NCI-H748 (cell line): ENCODE data around the gene ABCB1.
"Not testable (repeated sequence)": the region's sequence is repeated elsewhere in the genome, so short reads cannot be mapped to it uniquely, and the experiment has no call there.

Experiments
- DNase-seq: peaks from one replicate; lab custom pipeline; 2025; ENCODE audit not compliant: unreplicated experiment; lab: John Stamatoyannopoulos, UW

The ABCB1 gene

DNA sequence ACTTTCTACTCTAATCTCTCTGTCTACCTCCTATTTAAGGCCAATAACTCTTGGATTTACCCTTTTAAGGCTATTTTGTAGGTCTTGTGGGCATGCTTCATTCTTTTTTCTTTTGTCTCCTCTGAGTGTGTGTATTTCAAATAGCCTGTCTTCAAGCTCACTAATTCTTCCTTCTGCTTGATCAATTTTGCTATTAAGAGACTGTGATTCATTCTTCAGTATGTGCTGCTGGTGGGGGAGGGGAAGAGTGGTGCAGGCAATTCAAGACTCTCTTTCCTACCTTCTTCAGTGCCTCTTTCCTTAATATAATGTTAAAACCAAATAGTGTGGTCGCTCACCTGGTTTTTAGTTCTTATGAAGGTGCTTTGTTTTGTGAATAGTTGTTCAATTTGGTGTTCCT is 20.0 kb downstream of the ABCB1 start:
- no peak for DNase-seq

- no peak for DNase-seq
Measured at GRCh38 chr7:87575521-87575920, 25.2 kb downstream of the ABCB1 start.

DNA sequence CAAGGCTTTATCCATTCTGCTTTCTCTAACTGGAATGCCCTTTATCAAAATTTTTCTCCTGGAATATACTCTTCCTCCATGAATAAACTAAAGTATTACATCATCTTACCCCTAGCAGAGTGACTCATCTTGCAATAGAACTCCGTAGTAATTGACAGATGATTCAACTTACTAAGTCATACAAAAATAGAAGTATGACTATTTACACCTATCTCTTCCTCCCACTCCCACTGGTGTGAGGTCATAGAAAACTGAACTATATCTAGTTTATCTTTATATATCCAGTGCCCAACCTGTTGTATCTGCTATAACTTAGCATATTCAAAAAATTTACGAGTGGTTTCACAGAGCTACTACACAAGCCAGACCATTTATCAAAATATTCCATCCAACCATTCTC is 26.1 kb downstream of the ABCB1 start:
- DNase-seq = no peak

DNA sequence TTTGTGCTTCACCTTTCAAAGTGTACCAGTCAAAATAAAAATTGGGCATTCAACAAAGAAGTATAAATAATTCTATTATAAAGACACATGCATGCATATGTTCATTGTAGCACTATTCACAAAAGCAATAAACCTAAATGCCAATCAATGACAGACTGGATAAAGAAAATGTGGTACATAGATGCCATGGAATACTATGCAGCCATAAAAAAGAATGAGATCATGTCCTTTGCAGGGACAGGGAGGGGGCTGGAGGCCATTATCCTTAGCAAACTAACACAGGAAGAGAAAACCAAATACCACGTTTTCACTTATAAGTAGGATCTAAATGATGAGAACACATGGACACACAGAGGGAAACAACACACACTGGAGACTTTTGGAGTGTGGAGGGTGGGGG is 28.2 kb downstream of the ABCB1 start:
- DNase-seq = not testable (repeated sequence)

GRCh38 chr7:87570178-87570577 is 30.5 kb downstream of the ABCB1 start:
- no peak for DNase-seq

DNA sequence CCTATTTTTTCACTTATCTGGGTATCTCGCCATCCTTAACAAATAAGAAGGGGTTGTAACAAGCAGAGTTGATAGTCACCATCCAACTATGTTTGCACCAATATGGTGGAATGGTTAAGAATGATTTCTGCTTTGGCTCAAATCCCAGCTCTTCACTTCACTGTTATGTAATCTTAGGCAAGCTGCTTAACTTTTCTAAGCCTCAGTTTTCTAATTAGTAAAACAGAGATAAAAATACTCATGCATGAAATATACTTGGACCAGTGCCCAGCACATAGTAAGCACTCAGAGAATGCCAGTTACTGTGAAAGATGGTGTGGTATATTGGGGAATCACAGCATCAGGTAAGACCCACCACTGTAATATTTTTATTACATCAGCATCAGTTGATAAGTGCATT is 33.6 kb downstream of the ABCB1 start:
- DNase-seq = no peak

DNA sequence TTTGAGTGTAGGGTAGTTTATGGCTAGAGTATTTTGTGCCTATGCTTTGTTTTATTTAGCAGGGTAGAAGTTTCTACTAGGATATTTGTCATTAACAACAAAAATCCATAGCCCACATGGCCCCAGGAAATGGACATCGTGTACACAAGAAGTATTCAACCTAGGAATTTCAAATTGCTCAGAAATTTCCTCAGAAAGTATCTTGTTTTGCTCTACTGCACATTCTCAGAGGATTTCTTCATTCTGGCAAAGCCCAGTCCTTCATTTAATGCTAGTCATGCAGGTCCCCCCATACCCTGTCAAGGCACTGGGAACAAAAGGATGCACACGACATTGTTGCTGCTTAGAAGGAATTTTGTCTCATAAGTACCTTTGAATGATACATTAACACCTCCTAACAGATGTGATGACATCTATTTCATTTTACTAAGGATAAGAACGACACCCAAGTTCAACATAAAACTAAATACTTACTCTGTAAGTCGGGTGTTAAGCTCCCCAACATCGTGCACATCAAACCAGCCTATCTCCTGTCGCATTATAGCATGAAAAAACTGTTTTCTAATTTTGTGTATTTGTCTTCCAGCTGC is 34.3 kb downstream of the ABCB1 start:
- DNase-seq = no peak

DNA sequence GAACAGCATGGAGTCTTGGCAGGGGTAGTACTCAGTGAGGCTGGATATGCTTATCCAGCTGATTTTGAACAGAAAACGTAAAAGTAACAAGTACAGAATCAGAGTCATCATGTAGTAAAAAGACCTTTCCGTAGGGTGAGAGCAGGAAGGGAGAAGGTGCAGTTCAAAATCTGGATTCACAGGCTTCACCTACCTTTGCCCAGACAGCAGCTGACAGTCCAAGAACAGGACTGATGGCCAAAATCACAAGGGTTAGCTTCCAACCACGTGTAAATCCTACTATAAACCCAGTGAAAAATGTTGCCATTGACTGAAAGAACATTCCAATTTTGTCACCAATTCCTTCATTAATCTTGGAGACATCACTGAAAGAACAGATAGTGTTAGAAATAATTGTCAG is 34.8 kb downstream of the ABCB1 start:
- DNase-seq = no peak

DNA sequence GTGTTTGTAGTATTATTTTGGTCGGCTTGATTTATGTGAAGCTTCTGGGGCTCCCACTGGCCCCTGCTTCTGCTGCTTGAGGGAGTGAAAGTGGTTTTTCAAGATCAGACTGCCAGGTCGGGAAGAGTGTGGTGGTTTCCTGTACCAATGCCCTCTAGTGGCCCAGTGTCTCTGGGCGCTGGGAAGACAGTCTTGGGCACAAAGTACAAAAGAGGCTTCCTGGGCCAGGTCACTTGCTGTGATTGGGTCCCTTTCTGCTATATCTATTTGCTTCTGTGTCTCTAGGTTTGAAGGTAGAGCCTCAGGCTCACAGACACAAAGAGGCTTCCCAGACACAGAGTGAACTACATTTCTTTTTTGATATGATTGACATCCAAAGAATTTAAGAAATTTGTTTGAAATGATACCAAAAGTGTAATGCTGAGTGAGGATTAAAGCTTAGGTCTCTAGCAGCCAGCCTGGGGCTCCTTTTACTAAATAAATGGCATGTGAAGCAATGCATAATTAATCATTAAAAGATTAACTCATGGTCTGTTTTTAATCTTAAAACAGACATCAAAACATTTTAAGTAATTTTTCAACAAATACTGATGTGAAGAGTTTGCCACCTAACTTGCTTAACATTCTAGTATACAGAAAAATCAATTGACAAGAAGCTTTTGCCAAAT is 36.3 kb downstream of the ABCB1 start:
- DNase-seq = peak; percentile 30

DNA sequence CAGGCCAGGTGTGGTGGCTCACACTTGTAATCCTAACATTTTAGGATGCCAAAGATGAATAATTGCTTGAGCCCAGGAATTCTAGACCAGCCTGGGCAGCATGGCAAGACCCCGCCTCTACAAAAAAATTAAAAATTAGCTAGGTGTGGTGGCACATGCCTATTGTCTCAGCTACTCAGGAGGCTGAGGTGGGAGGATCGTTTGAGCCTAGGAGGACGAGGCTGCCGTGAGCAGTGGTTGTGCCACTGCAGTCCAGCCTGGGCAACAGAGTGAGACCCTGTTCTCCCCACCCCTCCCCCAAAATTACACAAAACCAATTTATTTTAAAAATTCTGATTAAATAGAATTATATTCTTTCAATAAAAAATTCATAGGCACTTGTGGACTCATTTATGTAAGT is 39.0 kb downstream of the ABCB1 start:
- no peak for DNase-seq

DNA sequence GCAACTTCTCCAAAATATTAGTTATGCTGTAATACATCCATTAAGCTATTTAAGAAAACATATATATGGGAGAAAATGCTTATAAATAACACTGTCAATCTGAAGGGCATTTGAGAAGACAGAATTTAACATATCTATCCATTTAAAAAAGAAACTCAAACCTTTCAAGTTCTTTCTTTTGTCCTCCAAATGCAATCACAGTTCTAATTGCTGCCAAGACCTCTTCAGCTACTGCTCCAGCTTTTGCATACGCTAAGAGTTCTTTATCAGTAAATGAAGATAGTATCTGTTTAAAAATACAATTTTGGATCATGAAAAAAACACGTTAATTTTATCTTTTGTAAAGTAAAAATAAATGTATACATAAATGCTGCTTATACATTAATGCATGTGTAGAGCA is 39.6 kb downstream of the ABCB1 start:
- DNase-seq = no peak

DNA sequence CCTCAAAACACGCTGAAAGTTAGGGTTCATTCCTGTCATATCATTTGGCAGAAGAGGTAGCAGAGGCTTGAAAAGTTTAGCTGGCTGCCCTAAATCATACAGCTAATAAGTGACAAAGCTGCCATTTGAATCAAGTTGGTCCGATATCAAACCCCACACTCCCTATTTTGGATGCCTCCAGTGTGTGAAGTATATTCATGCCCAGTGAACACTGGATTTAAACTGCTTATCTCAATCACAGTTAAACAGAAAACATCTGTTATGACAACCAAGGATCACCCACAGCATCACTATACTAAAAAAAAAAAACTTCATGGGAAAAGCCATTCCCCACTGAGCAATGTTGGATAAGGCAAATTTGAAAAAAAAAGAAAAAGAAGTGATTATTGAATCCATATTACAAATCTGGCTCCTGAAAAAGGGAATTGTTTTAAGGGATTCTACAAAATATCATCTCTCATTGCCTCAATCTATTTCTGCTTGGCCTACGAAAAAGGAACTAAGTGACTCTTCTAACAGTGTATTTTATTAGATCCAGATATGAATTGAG is 48.3 kb downstream of the ABCB1 start:
- no peak for DNase-seq

DNA sequence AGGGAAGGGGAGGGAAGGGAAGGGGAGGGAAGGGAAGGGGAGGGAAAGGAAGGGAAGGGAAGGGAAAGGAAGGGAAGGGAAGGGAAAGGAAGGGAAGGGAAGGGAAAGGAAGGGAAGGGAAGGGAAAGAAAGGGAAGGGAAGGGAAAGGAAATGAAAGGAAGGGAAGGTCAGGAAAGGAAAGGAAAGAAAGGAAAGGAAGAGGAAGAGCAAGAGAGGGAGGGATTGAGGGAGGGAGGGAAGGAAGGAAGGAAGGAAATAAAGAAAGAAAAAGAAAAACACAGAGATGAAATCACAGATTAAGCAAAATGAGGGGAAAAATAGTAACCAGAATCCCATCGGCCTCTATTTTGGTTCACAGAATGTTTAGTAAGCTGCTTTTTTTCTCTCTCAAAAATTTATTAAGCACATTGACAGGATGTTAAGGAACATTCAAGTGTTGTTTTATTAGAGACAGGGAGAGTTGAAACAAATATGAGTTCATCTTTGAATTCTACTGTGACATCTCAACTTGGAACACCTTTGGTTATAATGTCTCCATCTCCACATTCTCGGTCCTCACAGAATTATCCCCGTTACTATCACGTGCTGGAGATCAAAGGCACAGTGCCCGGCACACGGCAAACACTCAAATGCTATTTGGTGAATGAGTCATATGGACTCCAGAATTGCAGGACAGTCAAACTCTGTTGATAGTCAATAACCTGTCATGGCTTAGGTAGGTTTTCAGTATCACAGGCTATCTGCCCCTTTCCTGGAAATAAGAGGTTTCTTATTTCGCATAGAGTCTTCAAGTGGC is 52.4 kb downstream of the ABCB1 start:
- no peak for DNase-seq

GRCh38 chr7:87545760-87546159 is 54.9 kb downstream of the ABCB1 start:
- DNase-seq = no peak

DNA sequence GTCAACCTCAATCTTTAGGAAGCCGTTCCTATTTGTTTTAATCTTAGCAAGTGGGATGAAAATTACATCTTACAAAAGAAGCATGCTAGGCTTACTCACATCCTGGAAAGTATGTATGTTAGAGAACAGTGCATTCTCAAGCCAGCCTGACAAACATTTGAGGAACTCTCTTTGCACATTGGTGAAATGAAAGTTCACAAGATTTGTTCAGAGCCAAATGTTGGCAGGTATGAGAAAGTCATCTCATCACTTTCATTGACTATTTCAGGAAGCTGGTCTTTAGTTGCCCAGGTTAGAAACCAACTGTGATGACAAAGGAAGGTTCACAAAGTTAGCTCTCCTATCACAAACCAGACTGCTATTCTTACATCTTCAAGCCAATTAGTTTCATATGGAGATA is 57.1 kb downstream of the ABCB1 start:
- no peak for DNase-seq

- DNase-seq = no peak
Measured at GRCh38 chr7:87541648-87542047, 59.0 kb downstream of the ABCB1 start.

DNA sequence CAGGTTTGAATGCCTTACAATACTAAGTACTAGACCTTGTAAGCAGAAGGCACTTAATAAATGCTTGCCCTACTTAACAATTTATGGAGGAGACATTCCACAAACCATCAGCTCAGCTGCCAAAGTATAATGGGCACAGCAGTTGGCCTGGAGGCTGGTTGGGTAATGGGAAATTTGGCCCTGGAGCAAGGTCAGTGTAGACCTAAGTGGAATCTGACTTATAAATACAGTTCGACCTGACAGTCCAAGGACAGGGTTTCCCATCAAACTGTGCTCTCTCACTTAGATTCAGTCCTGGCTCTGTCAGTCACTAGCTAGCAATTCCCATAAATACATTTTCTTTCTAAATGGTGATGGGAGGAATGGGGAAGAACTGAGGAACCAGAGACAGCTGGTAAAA is 62.6 kb downstream of the ABCB1 start:
- DNase-seq = no peak

DNA sequence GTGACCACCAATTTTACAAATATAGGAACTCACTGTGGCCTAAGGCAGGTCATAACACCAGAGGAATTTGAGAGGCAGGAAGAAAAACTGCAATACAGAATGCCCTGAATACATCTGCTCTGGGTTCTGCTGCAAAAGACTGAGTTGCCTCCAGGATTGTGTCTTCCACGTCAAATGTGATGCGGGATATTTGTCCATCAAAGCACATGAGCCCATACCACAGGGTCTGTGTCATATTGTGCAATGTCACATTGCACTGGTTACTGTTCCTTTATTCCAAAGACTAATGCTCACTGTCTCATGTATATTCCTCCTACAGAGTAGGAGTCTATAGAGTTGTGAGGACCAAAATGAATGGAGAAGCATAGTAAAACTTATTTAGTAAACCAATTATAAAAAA is 66.6 kb downstream of the ABCB1 start:
- DNase-seq = no peak

DNA sequence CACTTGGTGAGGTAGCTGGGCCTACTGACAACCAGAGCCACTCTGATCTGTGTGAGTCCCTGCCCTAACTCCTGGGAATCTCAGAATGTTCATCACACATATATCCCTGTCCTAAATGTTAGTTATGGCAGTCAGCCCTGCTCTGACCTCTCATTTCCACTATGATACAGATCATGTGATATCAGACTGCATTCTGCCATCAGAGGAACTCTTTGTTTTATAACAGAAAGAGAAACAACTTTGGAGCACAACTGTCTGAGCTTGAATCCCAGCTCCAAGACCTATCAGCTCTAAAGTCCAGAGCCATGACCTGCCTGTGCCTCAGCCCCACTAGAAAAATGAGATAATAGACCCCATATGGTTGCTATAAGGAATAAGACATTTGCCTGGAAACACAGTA is 70.6 kb downstream of the ABCB1 start:
- no peak for DNase-seq

DNA sequence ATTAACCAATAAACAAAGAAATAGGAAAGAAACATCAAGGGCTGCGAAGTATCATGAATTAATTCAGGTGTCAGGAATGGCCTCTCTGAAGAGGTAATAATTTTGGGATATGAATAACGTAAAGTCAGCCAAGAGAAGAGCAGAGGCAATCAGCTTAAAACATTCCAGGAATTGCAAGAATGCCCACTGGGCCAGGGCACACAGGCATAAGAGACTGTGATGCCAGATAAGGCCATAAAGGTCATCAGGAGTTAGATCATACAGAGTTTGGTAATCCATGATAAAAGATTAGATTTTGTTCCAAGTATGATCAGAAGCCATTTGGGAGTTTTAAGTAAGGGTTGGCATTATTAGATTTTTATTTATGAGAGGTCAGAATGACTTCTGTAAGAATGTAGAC is 72.0 kb downstream of the ABCB1 start:
- DNase-seq = no peak

GRCh38 chr7:87518735-87519134 is 81.9 kb downstream of the ABCB1 start:
- DNase-seq = no peak

DNA sequence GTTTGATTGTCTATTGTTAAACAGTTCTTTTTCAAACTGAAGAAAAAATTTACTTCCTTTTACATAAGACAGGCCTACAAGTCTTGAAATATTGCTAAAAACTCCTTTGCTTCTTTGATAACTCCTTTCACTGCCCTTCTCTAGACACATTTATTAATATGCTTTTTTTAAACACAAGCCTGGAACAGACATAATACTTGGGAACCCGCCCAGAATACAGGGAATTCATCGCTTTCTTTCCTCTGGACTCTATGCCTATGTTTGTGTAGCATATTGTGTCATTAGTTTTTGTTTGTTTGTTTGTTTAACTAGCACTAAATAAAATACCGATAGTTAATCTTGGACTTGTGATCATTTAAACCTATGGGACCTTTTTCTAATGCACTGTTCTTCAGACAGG is 82.8 kb downstream of the ABCB1 start:
- no peak for DNase-seq
